Esophagus muscularis mucosa (tissue), 4 donors: ENCODE measurements around the gene CNTNAP3B. TPM values are rescaled to one million over a fixed set of nuclear protein-coding genes. Genes with fewer than 3 reads are reported as not detected.
A peak's percentile ranks its signal among the peaks of the same experiment; 100 is the strongest.
"Not testable (repeated sequence)": the region's sequence is repeated elsewhere in the genome, so short reads cannot be mapped to it uniquely, and the experiment has no call there.

Experiments used
- DNase-seq: peaks from one replicate; pipeline ENCODE4 v3.0.0-alpha.2; 2017; ENCODE audit errors: extremely low spot score
- H3K27ac ChIP-seq, 4 donors: fragments of 200-600 bp; sonication (generic); replicated peaks in 1 of 4; 1 replicate in 3 of 4; 2 replicates in 1 of 4; pipeline ENCODE4 v1.5.1; 2016 to 2019; ENCODE audit warnings: mild to moderate bottlenecking in 1 of 4
- H3K27me3 ChIP-seq, 4 donors: fragments of 200-600 bp; sonication (generic); one replicate each; pipeline versions ENCODE4 v1.5.1 to v1.6.0; 2016 to 2019
- H3K36me3 ChIP-seq, 4 donors: fragments of 200-600 bp; sonication (generic); one replicate each; pipeline ENCODE4 v1.5.1; 2016 to 2019
- H3K4me1 ChIP-seq, 4 donors: fragments of 200-600 bp; sonication (generic); one replicate each; pipeline ENCODE4 v1.5.1; 2016 to 2019
- H3K4me3 ChIP-seq, 4 donors: fragments of 200-600 bp; sonication (generic); 1 replicate in 2 of 4; 2 replicates in 2 of 4; pipeline ENCODE4 v1.5.1; 2016 to 2019; ENCODE audit warnings: mild to moderate bottlenecking in 4 of 4, moderate library complexity in 1 of 4
- H3K9me3 ChIP-seq, 4 donors: fragments of 200-600 bp; sonication (generic); 1 replicate in 3 of 4; 2 replicates in 1 of 4; pipeline ENCODE4 v1.5.1; 2016 to 2019
- CTCF ChIP-seq, 3 experiments: fragments of 200-600 bp in 2 of 3; fragments of 450-650 bp in 1 of 3; sonication (generic) in 2 of 3; IDR thresholded peaks; one replicate each; pipeline ENCODE4 v1.5.1; 2017 to 2019; ENCODE audit warnings: antibody characterized with exemption in 3 of 3, mild to moderate bottlenecking in 2 of 3, moderate library complexity in 1 of 3
- WGBS: methylation state at CpG from one replicate; pipeline ENCODE4 v1.1.5; 2018; 5-methylcytosine and 5-hydroxymethylcytosine counted together
- intact Hi-C: fragments of 100-400 bp; cut with DNase I; formaldehyde crosslinking; loops from one replicate; pipeline ENCODE4 v1.15.1; 2023
- total RNA-seq, 4 donors: library from RNA; depleted of rRNA; stranded (reverse); fragments of >200 nt; gene quantifications; one replicate each; pipeline versions ENCODE4 v1.1.0 to v1.2.1, GENCODE V29; 2016

CNTNAP3B gene
- total RNA-seq, 4 donors from 2014 or later = 60.5 to 81.4 (median 66.0) TPM

- intact Hi-C loops, H3K9me3 ChIP-seq, H3K4me3 ChIP-seq, H3K4me1 ChIP-seq, H3K27ac ChIP-seq, H3K27me3 ChIP-seq, H3K36me3 ChIP-seq, DNase-seq: not testable (repeated sequence)
- no CpG with 5 or more reads among the region's 43 CpGs for WGBS
Measured at GRCh38 chr9:41953007-41953406, 176.2 kb downstream of the CNTNAP3B start.

- H3K36me3 ChIP-seq, intact Hi-C loops, DNase-seq, H3K4me3 ChIP-seq, H3K4me1 ChIP-seq, H3K27ac ChIP-seq, H3K27me3 ChIP-seq, H3K9me3 ChIP-seq: not testable (repeated sequence)
- TF ChIP-seq CTCF (IDR thresholded peaks at IDR 0.05) = peak in 1 of 3 experiments; percentile 29
- 78% methylated on average over 3 of the region's 3 CpGs for WGBS
Measured at GRCh38 chr9:41941738-41942137, 187.5 kb downstream of the CNTNAP3B start.

- H3K4me1 ChIP-seq, DNase-seq, intact Hi-C loops, H3K36me3 ChIP-seq, H3K27me3 ChIP-seq, H3K9me3 ChIP-seq, H3K4me3 ChIP-seq, H3K27ac ChIP-seq: not testable (repeated sequence)
Measured at GRCh38 chr9:41938143-41938542, 191.1 kb downstream of the CNTNAP3B start.

GRCh38 chr9:41935727-41936126 lies 193.5 kb downstream of the CNTNAP3B start:
- H3K36me3 ChIP-seq, H3K9me3 ChIP-seq, H3K27me3 ChIP-seq, H3K27ac ChIP-seq, intact Hi-C loops, H3K4me3 ChIP-seq, H3K4me1 ChIP-seq, DNase-seq: not testable (repeated sequence)
- WGBS = 53% methylated on average over 3 of the region's 3 CpGs

- DNase-seq, H3K27me3 ChIP-seq, H3K9me3 ChIP-seq, H3K4me1 ChIP-seq, H3K27ac ChIP-seq, H3K4me3 ChIP-seq, intact Hi-C loops: not testable (repeated sequence)
- H3K36me3 ChIP-seq = peaks cover 0 to 14% (median 0%) of the 10 kb centered on the region in 4 donors
- 79% methylated on average over 4 of the region's 6 CpGs for WGBS
Measured at GRCh38 chr9:41929172-41929571, 200.1 kb downstream of the CNTNAP3B start.

GRCh38 chr9:41917374-41917773 lies 211.9 kb downstream of the CNTNAP3B start:
- H3K4me1 ChIP-seq, H3K27me3 ChIP-seq, H3K36me3 ChIP-seq, H3K4me3 ChIP-seq, H3K9me3 ChIP-seq, DNase-seq, intact Hi-C loops, H3K27ac ChIP-seq: not testable (repeated sequence)
- WGBS = no CpG with 5 or more reads among the region's 1 CpG

- intact Hi-C loops, H3K9me3 ChIP-seq, H3K4me1 ChIP-seq, DNase-seq, H3K27ac ChIP-seq, H3K27me3 ChIP-seq, H3K36me3 ChIP-seq, H3K4me3 ChIP-seq: not testable (repeated sequence)
- WGBS = no CpG with 5 or more reads among the region's 4 CpGs
Measured at GRCh38 chr9:41905488-41905887, 223.7 kb downstream of the CNTNAP3B start.

- H3K27ac ChIP-seq, DNase-seq, H3K9me3 ChIP-seq, H3K36me3 ChIP-seq, H3K27me3 ChIP-seq, intact Hi-C loops, H3K4me3 ChIP-seq, H3K4me1 ChIP-seq: not testable (repeated sequence)
- WGBS = no CpG with 5 or more reads among the region's 6 CpGs
Measured at GRCh38 chr9:41902762-41903161, 226.5 kb downstream of the CNTNAP3B start.

- DNase-seq, H3K4me3 ChIP-seq, H3K27ac ChIP-seq, intact Hi-C loops, H3K27me3 ChIP-seq, H3K4me1 ChIP-seq, H3K9me3 ChIP-seq, H3K36me3 ChIP-seq: not testable (repeated sequence)
- WGBS = no CpG with 5 or more reads among the region's 46 CpGs
Measured at GRCh38 chr9:41898720-41899343, 230.4 kb downstream of the CNTNAP3B start.

- H3K9me3 ChIP-seq, DNase-seq, intact Hi-C loops, H3K36me3 ChIP-seq, H3K27ac ChIP-seq, H3K27me3 ChIP-seq, H3K4me1 ChIP-seq, H3K4me3 ChIP-seq: not testable (repeated sequence)
- WGBS = no CpG with 5 or more reads among the region's 5 CpGs
Measured at GRCh38 chr9:41874557-41874956, 254.7 kb downstream of the CNTNAP3B start.

GRCh38 chr9:41855422-41855821 lies 273.8 kb downstream of the CNTNAP3B start:
- H3K27ac ChIP-seq, H3K36me3 ChIP-seq, H3K4me1 ChIP-seq, H3K27me3 ChIP-seq, H3K4me3 ChIP-seq, H3K9me3 ChIP-seq, DNase-seq, intact Hi-C loops: not testable (repeated sequence)
- no CpG with 5 or more reads among the region's 2 CpGs for WGBS

- H3K27me3 ChIP-seq, H3K36me3 ChIP-seq, intact Hi-C loops, H3K4me1 ChIP-seq, H3K9me3 ChIP-seq, H3K4me3 ChIP-seq, DNase-seq, H3K27ac ChIP-seq: not testable (repeated sequence)
- no CpG with 5 or more reads among the region's 9 CpGs for WGBS
Measured at GRCh38 chr9:41851848-41852740, 277.1 kb downstream of the CNTNAP3B start.
